Measurements from ENCODE around the gene OGDHL.
"Not testable (repeated sequence)": the region's sequence is repeated elsewhere in the genome, so short reads cannot be mapped to it uniquely, and the experiment has no call there.

OGDHL gene

GRCh38 chr10:49737474-49738201 lies 24.5 kb downstream of the OGDHL start:
- DNase-seq: no peak

GRCh38 chr10:49736564-49737113 lies 25.5 kb downstream of the OGDHL start:
- DNase-seq: no peak

- DNase-seq: no peak
Observed at GRCh38 chr10:49735848-49736563, 26.1 kb downstream of the OGDHL start.

GRCh38 chr10:49735161-49735560 lies 27.0 kb downstream of the OGDHL start:
- no peak for DNase-seq

GRCh38 chr10:49734676-49735075 lies 27.4 kb downstream of the OGDHL start:
- no peak for DNase-seq

- no peak for DNase-seq
Observed at GRCh38 chr10:49733866-49734265, 28.3 kb downstream of the OGDHL start.

GRCh38 chr10:49726593-49726992 lies 35.5 kb downstream of the OGDHL start:
- no peak for DNase-seq

GRCh38 chr10:49715157-49715556 lies 47.0 kb downstream of the OGDHL start:
- not testable (repeated sequence) for DNase-seq

GRCh38 chr10:49713266-49713665 lies 48.9 kb downstream of the OGDHL start:
- DNase-seq: no peak

GRCh38 chr10:49711481-49711880 lies 50.6 kb downstream of the OGDHL start:
- no peak for DNase-seq

- DNase-seq: no peak
Observed at GRCh38 chr10:49710966-49711365, 51.2 kb downstream of the OGDHL start.

- DNase-seq: no peak
Observed at GRCh38 chr10:49709934-49710333, 52.2 kb downstream of the OGDHL start.

- no peak for DNase-seq
Observed at GRCh38 chr10:49707585-49707984, 54.5 kb downstream of the OGDHL start.

GRCh38 chr10:49700997-49701396 lies 61.1 kb downstream of the OGDHL start:
- DNase-seq: no peak

GRCh38 chr10:49700211-49700610 lies 61.9 kb downstream of the OGDHL start:
- no peak for DNase-seq

GRCh38 chr10:49698679-49699078 lies 63.4 kb downstream of the OGDHL start:
- no peak for DNase-seq

GRCh38 chr10:49696311-49696710 lies 65.8 kb downstream of the OGDHL start:
- DNase-seq: no peak

GRCh38 chr10:49694466-49694865 lies 67.7 kb downstream of the OGDHL start:
- no peak for DNase-seq

GRCh38 chr10:49691588-49691987 lies 70.5 kb downstream of the OGDHL start:
- no peak for DNase-seq

- DNase-seq: no peak
Observed at GRCh38 chr10:49690698-49691356, 71.3 kb downstream of the OGDHL start.

GRCh38 chr10:49689882-49690510 lies 72.1 kb downstream of the OGDHL start:
- no peak for DNase-seq

GRCh38 chr10:49688920-49689319 lies 73.2 kb downstream of the OGDHL start:
- no peak for DNase-seq

- DNase-seq: no peak
Observed at GRCh38 chr10:49688261-49688846, 73.8 kb downstream of the OGDHL start.

Measured in activated naive CD4-positive, alpha-beta T cell treated with anti-CD3 and anti-CD28 coated beads, Interleukin-2, amount 50 U/mL, for 16 hours (primary cell).